ENCODE results near the gene NFIB.

GRCh38 chr9:14300040-14300439 is 13.9 kb downstream of the NFIB start:
- no peak for TF ChIP-seq EZH2 (IDR thresholded peaks at IDR 0.05; ENCODE audit: insufficient read depth, poor library complexity, severe bottlenecking)
- TF ChIP-seq EZH2phosphoT487 (IDR thresholded peaks at IDR 0.05; ENCODE audit: insufficient read depth, low read depth), result no peak

Data from GM23248 (cell line).